CD4-positive, alpha-beta T cell treated with Interleukin-15 for 1 hour (primary cell): ENCODE measurements around the gene KRT10.
"Not testable (repeated sequence)": the region's sequence is repeated elsewhere in the genome, so short reads cannot be mapped to it uniquely, and the experiment has no call there.

Experiments used
- DNase-seq: peaks from one replicate; pipeline ENCODE4 v3.0.0-alpha.2; 2020

Gene KRT10

GRCh38 chr17:40822132-40822812 lies at the start of gene KRT10:
Gene KRT10, minus strand, starts transcription at chr17:40822614. Its CDS starts 29 bp downstream, at chr17:40822585.
- DNase-seq, result no peak

GRCh38 chr17:40871316-40871715 lies 48.9 kb upstream of the KRT10 start:
- DNase-seq, result no peak

GRCh38 chr17:40870136-40870535 lies 47.7 kb upstream of the KRT10 start:
- no peak for DNase-seq

- DNase-seq, result no peak
Observed at GRCh38 chr17:40866838-40867237, 44.4 kb upstream of the KRT10 start, which contains the start of gene KRT12. Gene KRT12, minus strand, starts transcription at chr17:40867223. Its CDS starts 37 bp downstream, at chr17:40867186.

- DNase-seq, result no peak
Observed at GRCh38 chr17:40864661-40865390, 42.4 kb upstream of the KRT10 start.

GRCh38 chr17:40862985-40863733 lies 40.7 kb upstream of the KRT10 start:
- no peak for DNase-seq

GRCh38 chr17:40859536-40859935 lies 37.1 kb upstream of the KRT10 start:
- DNase-seq, result no peak

GRCh38 chr17:40858667-40859066 lies 36.3 kb upstream of the KRT10 start:
- DNase-seq, result not testable (repeated sequence)

- no peak for DNase-seq
Observed at GRCh38 chr17:40857535-40857934, 35.1 kb upstream of the KRT10 start.

GRCh38 chr17:40854175-40854814 lies 31.9 kb upstream of the KRT10 start:
- DNase-seq, result no peak

GRCh38 chr17:40852364-40852763 lies 29.9 kb upstream of the KRT10 start:
- no peak for DNase-seq

- no peak for DNase-seq
Observed at GRCh38 chr17:40850293-40850972, 28.0 kb upstream of the KRT10 start.

GRCh38 chr17:40849723-40850122 lies 27.3 kb upstream of the KRT10 start:
- DNase-seq, result no peak

GRCh38 chr17:40848583-40849235 lies 26.3 kb upstream of the KRT10 start:
- DNase-seq, result no peak

GRCh38 chr17:40846515-40847144 lies 24.2 kb upstream of the KRT10 start:
- DNase-seq, result no peak

GRCh38 chr17:40844671-40845107 lies 22.3 kb upstream of the KRT10 start:
- no peak for DNase-seq

- DNase-seq, result no peak
Observed at GRCh38 chr17:40843242-40843641, 20.8 kb upstream of the KRT10 start.

GRCh38 chr17:40841246-40841645 lies 18.8 kb upstream of the KRT10 start:
- no peak for DNase-seq

GRCh38 chr17:40839194-40839593 lies 16.8 kb upstream of the KRT10 start:
- no peak for DNase-seq

GRCh38 chr17:40836020-40836419 lies 13.6 kb upstream of the KRT10 start:
- no peak for DNase-seq

GRCh38 chr17:40833882-40834281 lies 11.5 kb upstream of the KRT10 start:
- DNase-seq, result no peak
